H9 (cell line): ENCODE measurements around the gene ZNF646. TPM values are rescaled to one million over a fixed set of nuclear protein-coding genes. Genes with fewer than 3 reads are reported as not detected.

Source experiments
- DNase-seq: peaks from one replicate; pipeline ENCODE4 v3.0.0-alpha.2; 2017
- H2AFZ ChIP-seq: one replicate; pipeline ENCODE4 v1.6.1; 2013; ENCODE audit warnings: mild to moderate bottlenecking, low read length, control low read depth, moderate library complexity
- H2AK5ac ChIP-seq: 2 replicates; pipeline ENCODE4 v1.6.1; 2013; ENCODE audit warnings: low read length, control low read depth, mixed read lengths; ENCODE audit not compliant: insufficient read length
- H2BK120ac ChIP-seq: one replicate; pipeline ENCODE4 v1.6.1; 2013; ENCODE audit warnings: low read depth, mild to moderate bottlenecking, low read length, control low read depth, inconsistent platforms; ENCODE audit not compliant: poor library complexity, severe bottlenecking
- H2BK12ac ChIP-seq: 2 replicates; pipeline ENCODE4 v1.6.1; 2013; ENCODE audit warnings: low read length, control low read depth, mixed read lengths, low read depth; ENCODE audit not compliant: insufficient read length
- H2BK15ac ChIP-seq: 2 replicates; pipeline ENCODE4 v1.6.1; 2013; ENCODE audit warnings: low read depth, low read length, control low read depth
- H2BK20ac ChIP-seq: one replicate; pipeline ENCODE4 v1.6.1; 2013; ENCODE audit warnings: low read depth, mild to moderate bottlenecking, low read length, control low read depth, inconsistent platforms; ENCODE audit not compliant: poor library complexity, severe bottlenecking
- H2BK5ac ChIP-seq: 2 replicates; pipeline ENCODE4 v1.6.1; 2013; ENCODE audit warnings: low read length, control low read depth, mixed read lengths; ENCODE audit not compliant: insufficient read length
- H3K14ac ChIP-seq: 2 replicates; pipeline ENCODE4 v1.6.1; 2013; ENCODE audit warnings: low read length, control low read depth; ENCODE audit not compliant: insufficient read depth
- H3K18ac ChIP-seq: 2 replicates; pipeline ENCODE4 v1.6.1; 2013; ENCODE audit warnings: low read depth, mild to moderate bottlenecking, mixed read lengths, low read length, control low read depth; ENCODE audit not compliant: insufficient read length
- H3K23ac ChIP-seq: 2 replicates; pipeline ENCODE4 v1.6.1; 2013; ENCODE audit warnings: low read length, control low read depth, mixed read lengths, low read depth; ENCODE audit not compliant: insufficient read length
- H3K23me2 ChIP-seq: 2 replicates; pipeline ENCODE4 v1.6.1; 2013; ENCODE audit warnings: low read depth, mild to moderate bottlenecking, mixed read lengths, low read length, control low read depth; ENCODE audit not compliant: insufficient read length, poor library complexity, severe bottlenecking
- H3K27ac ChIP-seq: 2 replicates; pipeline ENCODE4 v1.5.1; 2013; ENCODE audit warnings: low read length, control low read depth, mixed read lengths, low read depth; ENCODE audit not compliant: insufficient read length
- H3K27me3 ChIP-seq: 2 replicates; pipeline ENCODE4 v1.6.1; 2013; ENCODE audit warnings: low read length, control low read depth, inconsistent platforms; ENCODE audit not compliant: insufficient read depth
- H3K4ac ChIP-seq: 2 replicates; pipeline ENCODE4 v1.6.1; 2013; ENCODE audit warnings: low read depth, mild to moderate bottlenecking, control low read depth, inconsistent platforms, low read length, moderate library complexity
- H3K4me1 ChIP-seq: 2 replicates; pipeline ENCODE4 v1.6.1; 2013; ENCODE audit warnings: low read length, control low read depth, inconsistent platforms; ENCODE audit not compliant: insufficient read depth
- H3K4me2 ChIP-seq: 2 replicates; pipeline ENCODE4 v1.6.1; 2013; ENCODE audit warnings: low read length, control low read depth, mixed read lengths; ENCODE audit not compliant: insufficient read length, insufficient read depth
- H3K56ac ChIP-seq: 2 replicates; pipeline ENCODE4 v1.6.1; 2013; ENCODE audit warnings: low read depth, mild to moderate bottlenecking, mixed read lengths, low read length, control low read depth; ENCODE audit not compliant: insufficient read length
- H3K79me1 ChIP-seq: 2 replicates; pipeline ENCODE4 v1.6.1; 2013; ENCODE audit warnings: low read depth, mild to moderate bottlenecking, moderate library complexity, low read length, control low read depth, inconsistent platforms; ENCODE audit not compliant: insufficient read depth, poor library complexity, severe bottlenecking
- H3K79me2 ChIP-seq: 2 replicates; pipeline ENCODE4 v1.6.1; 2013; ENCODE audit warnings: low read length, control low read depth, inconsistent platforms; ENCODE audit not compliant: insufficient read depth
- H3K9ac ChIP-seq: 2 replicates; pipeline ENCODE4 v1.6.1; 2013; ENCODE audit warnings: low read length, control low read depth, mixed read lengths; ENCODE audit not compliant: insufficient read length; ENCODE audit errors: extremely low read depth
- H3K9me3 ChIP-seq: one replicate; pipeline ENCODE4 v1.6.1; 2013; ENCODE audit warnings: low read depth, low read length, inconsistent platforms; ENCODE audit not compliant: control insufficient read depth
- H3T11ph ChIP-seq: one replicate; pipeline ENCODE4 v1.6.1; 2013; ENCODE audit warnings: mild to moderate bottlenecking, low read length, control low read depth, inconsistent platforms
- H4K20me1 ChIP-seq: one replicate; pipeline ENCODE4 v1.6.1; 2013; ENCODE audit not compliant: control insufficient read depth, insufficient read length, insufficient read depth
- H4K5ac ChIP-seq: 2 replicates; pipeline ENCODE4 v1.6.1; 2013; ENCODE audit warnings: low read depth, mild to moderate bottlenecking, mixed read lengths, low read length, control low read depth; ENCODE audit not compliant: insufficient read length
- H4K8ac ChIP-seq: replicated peaks from 2 replicates; pipeline ENCODE4 v1.6.1; 2013; ENCODE audit warnings: low read length, control low read depth, mixed read lengths, low read depth; ENCODE audit not compliant: insufficient read length
- H4K91ac ChIP-seq: 2 replicates; pipeline ENCODE4 v1.6.1; 2013; ENCODE audit warnings: low read depth, mild to moderate bottlenecking, moderate library complexity, mixed read lengths, low read length, control low read depth; ENCODE audit not compliant: insufficient read length
- H3K27ac Mint-ChIP-seq, 3 experiments: 2 replicates in 2 of 3; 3 replicates in 1 of 3; pipeline ENCODE4 v1.8.0; 2020 to 2021; ENCODE audit warnings: mixed read lengths in 3 of 3, mild to moderate bottlenecking in 1 of 3, moderate library complexity in 1 of 3
- H3K27me3 Mint-ChIP-seq: 2 replicates; pipeline ENCODE4 v1.8.0; 2021; ENCODE audit warnings: low read depth, mild to moderate bottlenecking, moderate library complexity, mixed read lengths
- H3K36me3 Mint-ChIP-seq, 3 experiments: 2 replicates in 2 of 3; 3 replicates in 1 of 3; pipeline ENCODE4 v1.8.0; 2020 to 2021; ENCODE audit warnings: low read depth in 3 of 3, mixed read lengths in 3 of 3; ENCODE audit not compliant: insufficient read depth in 1 of 3
- H3K4me1 Mint-ChIP-seq, 2 experiments: 2 replicates each; pipeline ENCODE4 v1.8.0; 2020; ENCODE audit warnings: mixed read lengths in 2 of 2
- H3K4me3 Mint-ChIP-seq, 2 experiments: 2 replicates in 1 of 2; 3 replicates in 1 of 2; pipeline ENCODE4 v1.8.0; 2020 to 2021; ENCODE audit warnings: mild to moderate bottlenecking in 2 of 2, mixed read lengths in 2 of 2, moderate library complexity in 1 of 2
- H3K9me3 Mint-ChIP-seq, 2 experiments: 2 replicates in 1 of 2; 3 replicates in 1 of 2; pipeline ENCODE4 v1.8.0; 2020; ENCODE audit warnings: mild to moderate bottlenecking in 2 of 2, mixed read lengths in 2 of 2, moderate library complexity in 1 of 2
- WGBS: extraction: QIAGEN DNeasy Blood & Tissue Kit; methylation state at CpG from one replicate; pipeline ENCODE4 v1.1.7; 2013; ENCODE audit warnings: missing lambda C conversion rate, low lambda C conversion rate, mixed read lengths; ENCODE audit not compliant: insufficient read length; ENCODE audit errors: extremely low coverage; 5-methylcytosine and 5-hydroxymethylcytosine counted together
- total RNA-seq: library from RNA; stranded (reverse); gene quantifications from 2 replicates; pipeline ENCODE4 v1.2.1, GENCODE V29; 2021
- TF ChIP-seq, protein P1 (sequence below): fragments of 200-600 bp; sonication (generic); conservative IDR thresholded peaks from 3 replicates; pipeline ENCODE4 v1.8.0; 2021; ENCODE audit warnings: antibody characterized with exemption, mild to moderate bottlenecking

The ZNF646 gene
- total RNA-seq, 1 experiment from 2014 or later, result 29.2 TPM

DNA sequence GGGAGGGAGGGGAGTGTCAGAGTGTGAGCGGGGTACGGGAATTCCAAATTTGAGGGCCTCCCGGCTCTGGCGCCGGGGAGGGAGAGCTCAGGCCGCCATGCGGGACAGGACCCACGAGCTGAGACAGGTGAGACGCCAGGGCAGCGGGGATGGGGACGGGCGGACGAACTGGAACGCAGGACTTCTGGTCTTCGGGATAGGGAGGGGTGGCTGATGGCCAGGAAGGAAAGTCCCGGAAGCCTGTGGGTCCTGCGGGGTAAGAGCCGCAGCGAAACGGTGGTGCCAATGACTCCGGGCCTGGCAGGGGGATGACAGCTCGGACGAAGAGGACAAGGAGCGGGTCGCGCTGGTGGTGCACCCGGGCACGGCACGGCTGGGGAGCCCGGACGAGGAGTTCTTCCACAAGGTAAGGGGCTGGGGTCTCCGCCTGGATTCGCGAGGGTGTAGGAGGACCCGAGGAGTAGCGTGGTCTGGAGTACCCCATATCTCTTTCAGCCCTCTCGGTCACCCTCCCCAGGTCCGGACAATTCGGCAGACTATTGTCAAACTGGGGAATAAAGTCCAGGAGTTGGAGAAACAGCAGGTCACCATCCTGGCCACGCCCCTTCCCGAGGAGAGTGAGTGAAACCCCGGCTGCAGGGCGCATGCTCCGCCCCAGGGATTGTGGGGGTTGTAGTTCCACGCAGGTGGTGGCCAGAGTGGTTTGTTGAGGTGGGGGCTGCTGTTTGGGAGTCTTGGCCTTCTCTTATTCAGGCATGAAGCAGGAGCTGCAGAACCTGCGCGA lies 40.3 kb upstream of the ZNF646 start:
- Mint-ChIP-seq H3K27me3 (no peaks in the 10 kb centered on the region; the same call in 1 of the 2 replicates), H3K36me3 (peaks cover 0 to 6% (median 0%) of the 10 kb centered on the region in 3 experiments; a peak in 1 of 7 replicates), H3K4me1 (peaks cover 7 to 17% of the 10 kb centered on the region in 2 experiments; a peak in 3 of 4 replicates), H3K9me3 (no peaks in the 10 kb centered on the region), H3K4me3 (peak overlapping the region; percentile 89 to 95), H3K27ac (peak overlapping the region; percentile 61 to 79 (median 70); a peak in 5 of 7 replicates)
- Histone ChIP-seq H3K18ac (no peak overlapping the region), H2BK20ac (no peak overlapping the region), H3K4ac (no peak overlapping the region), H2BK120ac (no peak overlapping the region), H4K8ac (no peak overlapping the region), H3K27ac (no peak overlapping the region), H3K9ac (no peak overlapping the region), H3K79me1 (no peaks in the 10 kb centered on the region), H3K9me3 (no peaks in the 10 kb centered on the region), H2BK12ac (no peak overlapping the region), H2BK5ac (no peak overlapping the region), H4K20me1 (peaks cover 5% of the 10 kb centered on the region), H3K4me2 (peak overlapping the region; percentile 62), H2AFZ (no peak overlapping the region), H2AK5ac (no peak overlapping the region), H3K27me3 (no peaks in the 10 kb centered on the region), H3K79me2 (no peaks in the 10 kb centered on the region), H3K14ac (no peak overlapping the region), H4K91ac (no peak overlapping the region), H3K56ac (no peak overlapping the region), H3T11ph (no peak overlapping the region), H3K23ac (no peak overlapping the region), H3K4me1 (no peaks in the 10 kb centered on the region), H2BK15ac (no peak overlapping the region), H3K23me2 (peaks cover 17% of the 10 kb centered on the region), H4K5ac (no peak overlapping the region)
- TF ChIP-seq, protein P1, sequence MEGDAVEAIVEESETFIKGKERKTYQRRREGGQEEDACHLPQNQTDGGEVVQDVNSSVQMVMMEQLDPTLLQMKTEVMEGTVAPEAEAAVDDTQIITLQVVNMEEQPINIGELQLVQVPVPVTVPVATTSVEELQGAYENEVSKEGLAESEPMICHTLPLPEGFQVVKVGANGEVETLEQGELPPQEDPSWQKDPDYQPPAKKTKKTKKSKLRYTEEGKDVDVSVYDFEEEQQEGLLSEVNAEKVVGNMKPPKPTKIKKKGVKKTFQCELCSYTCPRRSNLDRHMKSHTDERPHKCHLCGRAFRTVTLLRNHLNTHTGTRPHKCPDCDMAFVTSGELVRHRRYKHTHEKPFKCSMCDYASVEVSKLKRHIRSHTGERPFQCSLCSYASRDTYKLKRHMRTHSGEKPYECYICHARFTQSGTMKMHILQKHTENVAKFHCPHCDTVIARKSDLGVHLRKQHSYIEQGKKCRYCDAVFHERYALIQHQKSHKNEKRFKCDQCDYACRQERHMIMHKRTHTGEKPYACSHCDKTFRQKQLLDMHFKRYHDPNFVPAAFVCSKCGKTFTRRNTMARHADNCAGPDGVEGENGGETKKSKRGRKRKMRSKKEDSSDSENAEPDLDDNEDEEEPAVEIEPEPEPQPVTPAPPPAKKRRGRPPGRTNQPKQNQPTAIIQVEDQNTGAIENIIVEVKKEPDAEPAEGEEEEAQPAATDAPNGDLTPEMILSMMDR, result no peak
- peak; percentile 83 for DNase-seq
- no CpG with 5 or more reads among the region's 47 CpGs for WGBS
